B cell (primary cell): ENCODE measurements around the gene EGLN1. TPM values are rescaled to one million over a fixed set of nuclear protein-coding genes. Genes with fewer than 3 reads are reported as not detected.

Experiments
- ATAC-seq: fragments of 200-7000 bp; cut with Tn5 transposase; one replicate; pipeline ENCODE4 v1.10.0; 2021; ENCODE audit warnings: low read depth, mild to moderate bottlenecking, moderate number of reproducible peaks, moderate library complexity
- CTCF ChIA-PET: fragments of 350-600 bp; sonication (Branson Sonifier 250); formaldehyde crosslinking; loops from one replicate; lab custom pipeline; 2021; ENCODE audit warnings: antibody characterized with exemption, inconsistent platforms; lab: Charles Lee
- POLR2A ChIA-PET: fragments of 350-600 bp; sonication (Branson Sonifier 250); formaldehyde crosslinking; loops from one replicate; lab custom pipeline; 2021; ENCODE audit warnings: antibody characterized with exemption; lab: Charles Lee
- DNase-seq: peaks from one replicate; pipeline ENCODE4 v3.0.0; 2013
- H2AFZ ChIP-seq: 2 replicates; pipeline ENCODE4 v1.6.1; 2012; ENCODE audit warnings: mild to moderate bottlenecking, low read depth, low read length; ENCODE audit not compliant: insufficient read depth, poor library complexity, severe bottlenecking
- H3K27ac ChIP-seq, 2 donors: 1 replicate in 1 of 2; 2 replicates in 1 of 2; pipeline ENCODE4 v1.5.1; 2012 to 2013; ENCODE audit warnings: low read length in 2 of 2, mild to moderate bottlenecking in 2 of 2, moderate library complexity in 1 of 2
- H3K27me3 ChIP-seq, 4 experiments: fragments of 200-600 bp in 1 of 4; sonication (generic) in 1 of 4; replicated peaks in 1 of 4; 1 replicate in 2 of 4; 2 replicates in 2 of 4; pipeline versions ENCODE4 v1.6.1 to v1.7.0; 2013 to 2016; ENCODE audit warnings: low read length in 3 of 4, mild to moderate bottlenecking in 2 of 4, mixed read lengths in 1 of 4, moderate library complexity in 1 of 4; ENCODE audit not compliant: insufficient read depth in 4 of 4, control insufficient read depth in 3 of 4; ENCODE audit errors: control extremely low read depth in 1 of 4
- H3K36me3 ChIP-seq, 2 experiments: replicated peaks in 1 of 2; 1 replicate in 1 of 2; 2 replicates in 1 of 2; pipeline versions ENCODE4 v1.6.1 to v1.7.1; 2013; ENCODE audit warnings: low read length in 1 of 2; ENCODE audit not compliant: insufficient read depth in 2 of 2, control insufficient read depth in 1 of 2; ENCODE audit errors: control extremely low read depth in 1 of 2, extremely low read depth in 1 of 2
- H3K4me1 ChIP-seq, 2 donors: fragments of 200-600 bp in 1 of 2; sonication (generic) in 1 of 2; 1 replicate in 1 of 2; 2 replicates in 1 of 2; pipeline versions ENCODE4 v1.5.1 to v1.6.1; 2013 to 2017; ENCODE audit warnings: low read length in 2 of 2; ENCODE audit not compliant: control insufficient read depth in 2 of 2, insufficient read depth in 2 of 2
- H3K4me2 ChIP-seq: replicated peaks from 2 replicates; pipeline ENCODE3; 2012; ENCODE audit warnings: mild to moderate bottlenecking, low read depth, low read length; ENCODE audit not compliant: poor library complexity, severe bottlenecking
- H3K4me3 ChIP-seq, 5 experiments: fragments of 200-600 bp in 1 of 5; sonication (generic) in 1 of 5; 1 replicate in 3 of 5; 2 replicates in 2 of 5; pipeline versions ENCODE4 v1.5.1 to v1.7.0; 2011 to 2016; ENCODE audit warnings: low read length in 4 of 5, mild to moderate bottlenecking in 4 of 5, low read depth in 2 of 5, control low read depth in 1 of 5, moderate library complexity in 1 of 5; ENCODE audit not compliant: insufficient read depth in 1 of 5; ENCODE audit errors: control extremely low read depth in 1 of 5, extremely low read depth in 1 of 5
- H3K79me2 ChIP-seq: fragments of 200-600 bp; sonication (generic); one replicate; pipeline ENCODE4 v1.6.0; 2016; ENCODE audit warnings: low read length; ENCODE audit not compliant: control insufficient read depth, insufficient read depth
- H3K9ac ChIP-seq: fragments of 200-600 bp; sonication (generic); 2 replicates; pipeline ENCODE4 v1.6.1; 2017; ENCODE audit warnings: mild to moderate bottlenecking, low read length, moderate library complexity
- H3K9me3 ChIP-seq, 3 donors: one replicate each; pipeline versions ENCODE4 v1.6.1 to v1.7.1; 2013; ENCODE audit warnings: low read length in 2 of 3; ENCODE audit not compliant: control insufficient read depth in 2 of 3, insufficient read depth in 1 of 3; ENCODE audit errors: control extremely low read depth in 1 of 3
- H4K20me1 ChIP-seq: 2 replicates; pipeline ENCODE4 v1.6.0; 2012; ENCODE audit warnings: mild to moderate bottlenecking, low read length; ENCODE audit not compliant: insufficient read depth, control insufficient read depth, poor library complexity, severe bottlenecking
- H3K27ac Mint-ChIP-seq: one replicate; pipeline ENCODE4 v1.8.0; 2021; ENCODE audit warnings: mixed read lengths
- H3K27me3 Mint-ChIP-seq: one replicate; pipeline ENCODE4 v1.8.0; 2021; ENCODE audit warnings: mixed read lengths
- H3K4me1 Mint-ChIP-seq: one replicate; pipeline ENCODE4 v1.8.0; 2021; ENCODE audit warnings: mixed read lengths
- H3K4me3 Mint-ChIP-seq: one replicate; pipeline ENCODE4 v1.8.0; 2021; ENCODE audit warnings: mixed read lengths
- H3K9me3 Mint-ChIP-seq: one replicate; pipeline ENCODE4 v1.8.0; 2022; ENCODE audit warnings: mixed read lengths; ENCODE audit not compliant: insufficient read depth
- CTCF ChIP-seq: fragments of 200-600 bp; IDR thresholded peaks from one replicate; pipeline ENCODE4 v1.8.0; 2022; ENCODE audit warnings: antibody characterized with exemption, mild to moderate bottlenecking
- EZH2 ChIP-seq: IDR thresholded peaks from 2 replicates; pipeline ENCODE4 v1.6.1; 2012; ENCODE audit warnings: borderline replicate concordance, low read depth, mild to moderate bottlenecking, moderate library complexity, low read length; ENCODE audit not compliant: insufficient read depth, poor library complexity, severe bottlenecking
- WGBS: methylation state at CpG from one replicate; pipeline ENCODE4 v1.1.5; 2013; ENCODE audit warnings: missing lambda C conversion rate; ENCODE audit not compliant: insufficient coverage; 5-methylcytosine and 5-hydroxymethylcytosine counted together
- intact Hi-C: fragments of 100-400 bp; cut with micrococcal nuclease; formaldehyde crosslinking; loops from one replicate; pipeline ENCODE4 v1.10.0; 2022
- polyA plus RNA-seq: library from polyadenylated mRNA; depleted of rRNA; stranded (reverse); fragments of >200 nt; gene quantifications from 2 replicates; pipeline ENCODE4 v1.2.3, GENCODE V29; 2012
- total RNA-seq, 2 donors: library from RNA; stranded (reverse); fragments of 120-200 nt in 1 of 2; gene quantifications; 1 replicate in 1 of 2; 2 replicates in 1 of 2; pipeline versions ENCODE4 v1.2.3 to v1.2.4, GENCODE V29; 2013 to 2022

Gene EGLN1
- total and polyA plus RNA-seq, 2 donors (not counting 1 experiment from before 2014, with no cell fraction given) = 7.5 to 18.5 TPM

- POLR2A ChIA-PET = no interaction called here
- CTCF ChIA-PET = no interaction called here
- peaks cover 46% of the 10 kb centered on the region for H4K20me1 ChIP-seq
- H3K4me3 ChIP-seq = no peak overlapping the region
- H3K9me3 Mint-ChIP-seq = no peaks in the 10 kb centered on the region
- H3K27ac Mint-ChIP-seq = no peak overlapping the region
- DNase-seq (no peak), ATAC-seq (no peak)
- H3K4me1 ChIP-seq = peaks cover 2 to 8% of the 10 kb centered on the region in 2 donors
- H3K4me2 ChIP-seq = no peak overlapping the region
- H2AFZ ChIP-seq = no peak overlapping the region
- H3K79me2 ChIP-seq = peaks cover 89% of the 10 kb centered on the region
- no peaks in the 10 kb centered on the region for H3K27me3 Mint-ChIP-seq
- no peaks in the 10 kb centered on the region for H3K27me3 ChIP-seq
- H3K4me1 Mint-ChIP-seq = peaks cover 23% of the 10 kb centered on the region
- TF ChIP-seq CTCF = no peak
- no peak for TF ChIP-seq EZH2
- H3K9ac ChIP-seq = no peak overlapping the region
- intact Hi-C loops = no loop called here
- no peaks in the 10 kb centered on the region for H3K9me3 ChIP-seq
- H3K27ac ChIP-seq = no peak overlapping the region
- H3K36me3 ChIP-seq = peaks cover 0 to 14% of the 10 kb centered on the region in 2 experiments
- 100% methylated on average over 1 of the region's 6 CpGs for WGBS
- no peak overlapping the region for H3K4me3 Mint-ChIP-seq
These were observed 14.3 kb downstream of the EGLN1 start for GRCh38 chr1:231407547-231408396.

- H3K27me3 Mint-ChIP-seq = no peaks in the 10 kb centered on the region
- no peak overlapping the region for H3K27ac Mint-ChIP-seq
- no peaks in the 10 kb centered on the region for H3K9me3 ChIP-seq
- ChIA-PET CTCF (no interaction called here), POLR2A (no interaction called here)
- no peak overlapping the region for H3K4me3 Mint-ChIP-seq
- TF ChIP-seq EZH2 (no peak), CTCF (no peak)
- H3K4me2 ChIP-seq = no peak overlapping the region
- H3K4me1 ChIP-seq = peaks cover 0 to 8% of the 10 kb centered on the region in 2 donors
- peaks cover 41% of the 10 kb centered on the region for H4K20me1 ChIP-seq
- no peak overlapping the region for H3K4me3 ChIP-seq
- no peak overlapping the region for H3K27ac ChIP-seq
- WGBS = no CpG with 5 or more reads among the region's 3 CpGs
- peaks cover 16% of the 10 kb centered on the region for H3K4me1 Mint-ChIP-seq
- intact Hi-C loops = no loop called here
- no peak overlapping the region for H3K9ac ChIP-seq
- ATAC-seq = no peak
- H3K79me2 ChIP-seq = peaks cover 89% of the 10 kb centered on the region
- DNase-seq = no peak
- H3K27me3 ChIP-seq = no peaks in the 10 kb centered on the region
- no peaks in the 10 kb centered on the region for H3K9me3 Mint-ChIP-seq
- H2AFZ ChIP-seq = no peak overlapping the region
- H3K36me3 ChIP-seq = peaks cover 0 to 13% of the 10 kb centered on the region in 2 experiments
These were observed 15.0 kb downstream of the EGLN1 start for GRCh38 chr1:231407049-231407448.
